Measurements from ENCODE around the gene TRUB2. TPM values are rescaled to one million over a fixed set of nuclear protein-coding genes. Genes with fewer than 3 reads are reported as not detected.

Gene TRUB2
- total RNA-seq, 4 donors from 2014 or later = 13.2 to 15.6 (median 15.3) TPM

GRCh38 chr9:128266868-128267590 is 55.2 kb downstream of the TRUB2 start:
- H3K4me3 ChIP-seq = no peak overlapping the region
- peaks cover 6 to 89% (median 13%) of the 10 kb centered on the region in 3 donors for H3K36me3 ChIP-seq
- 87 to 89% methylated on average over 7 to 14 of the region's 15 CpGs for WGBS, 2 donors
- intact Hi-C loops (cut with DNase I) = no loop called here
- no peak for DNase-seq
- peak overlapping the region in 1 of 4 donors; percentile 7 for H3K27ac ChIP-seq
- no peaks in the 10 kb centered on the region for H3K9me3 ChIP-seq
- no peaks in the 10 kb centered on the region for H3K27me3 ChIP-seq
- peaks cover 9 to 41% (median 9%) of the 10 kb centered on the region in 3 donors for H3K4me1 ChIP-seq
- no peak for TF ChIP-seq CTCF (IDR thresholded peaks at IDR 0.05)
- TF ChIP-seq POLR2A (IDR thresholded peaks at IDR 0.05) = no peak

GRCh38 chr9:128265348-128265847 is 56.8 kb downstream of the TRUB2 start:
- peaks cover 14 to 91% (median 28%) of the 10 kb centered on the region in 3 donors for H3K36me3 ChIP-seq

GRCh38 chr9:128262687-128263086 is 59.6 kb downstream of the TRUB2 start:
- DNase-seq = no peak
- Histone ChIP-seq H3K4me1 (no peaks in the 10 kb centered on the region), H3K27ac (no peak overlapping the region), H3K36me3 (peaks cover 40 to 100% (median 49%) of the 10 kb centered on the region in 3 donors), H3K4me3 (no peak overlapping the region), H3K27me3 (no peaks in the 10 kb centered on the region), H3K9me3 (no peaks in the 10 kb centered on the region)
- WGBS, 2 donors = 72 to 78% methylated on average over 3 to 4 of the region's 4 CpGs
- no peak for TF ChIP-seq POLR2A (IDR thresholded peaks at IDR 0.05)
- TF ChIP-seq CTCF (IDR thresholded peaks at IDR 0.05) = no peak
- intact Hi-C loops (cut with DNase I) = no loop called here

More at GRCh38 chr9:128265348-128265847, 56.8 kb downstream of the TRUB2 start:
- WGBS, 2 donors = 91% methylated on average over 4 of the region's 10 CpGs; no CpG with 5 or more reads in 1 of the 2 donors
- Histone ChIP-seq H3K4me3 (no peak overlapping the region), H3K4me1 (peaks cover under 1 to 25% (median 3%) of the 10 kb centered on the region in 3 donors), H3K27me3 (no peaks in the 10 kb centered on the region), H3K9me3 (no peaks in the 10 kb centered on the region), H3K27ac (no peak overlapping the region)
- DNase-seq = no peak
- TF ChIP-seq CTCF (IDR thresholded peaks at IDR 0.05) (no peak), POLR2A (IDR thresholded peaks at IDR 0.05) (no peak)
- intact Hi-C loops (cut with DNase I) = no loop called here

- Histone ChIP-seq H3K4me1 (no peaks in the 10 kb centered on the region), H3K27me3 (no peaks in the 10 kb centered on the region), H3K27ac (no peak overlapping the region), H3K36me3 (peaks cover 42 to 100% (median 47%) of the 10 kb centered on the region in 3 donors), H3K9me3 (no peaks in the 10 kb centered on the region), H3K4me3 (no peak overlapping the region)
- TF ChIP-seq POLR2A (IDR thresholded peaks at IDR 0.05) (no peak), CTCF (IDR thresholded peaks at IDR 0.05) (no peak)
- DNase-seq = no peak
- WGBS, 2 donors = 86 to 90% methylated on average over 3 to 6 of the region's 17 CpGs
- intact Hi-C loops (cut with DNase I) = no loop called here
These were observed 61.9 kb downstream of the TRUB2 start for GRCh38 chr9:128260340-128260739.

- intact Hi-C loops (cut with DNase I) = no loop called here
- Histone ChIP-seq H3K27me3 (no peaks in the 10 kb centered on the region), H3K4me3 (no peak overlapping the region), H3K27ac (no peak overlapping the region), H3K9me3 (no peaks in the 10 kb centered on the region), H3K4me1 (peaks cover 0 to 2% (median 0%) of the 10 kb centered on the region in 3 donors), H3K36me3 (peaks cover 42 to 88% (median 47%) of the 10 kb centered on the region in 3 donors)
- 91 to 100% methylated on average over 2 to 5 of the region's 9 CpGs for WGBS, 2 donors
- DNase-seq = no peak
- no peak for TF ChIP-seq POLR2A (IDR thresholded peaks at IDR 0.05)
- TF ChIP-seq CTCF (IDR thresholded peaks at IDR 0.05) = no peak
These were observed 63.1 kb downstream of the TRUB2 start for GRCh38 chr9:128259156-128259555.
